Measurements from ENCODE around the gene KANK2.

GRCh38 chr19:11198175-11198534, 810 bp upstream of the KANK2 start:
- TF ChIP-seq TCF12 (IDR thresholded peaks at IDR 0.05) (no peak), POLR2AphosphoS5 (IDR thresholded peaks at IDR 0.05; ENCODE audit: low read depth, low read length) (no peak)
- TF ChIP-seq, protein P1, sequence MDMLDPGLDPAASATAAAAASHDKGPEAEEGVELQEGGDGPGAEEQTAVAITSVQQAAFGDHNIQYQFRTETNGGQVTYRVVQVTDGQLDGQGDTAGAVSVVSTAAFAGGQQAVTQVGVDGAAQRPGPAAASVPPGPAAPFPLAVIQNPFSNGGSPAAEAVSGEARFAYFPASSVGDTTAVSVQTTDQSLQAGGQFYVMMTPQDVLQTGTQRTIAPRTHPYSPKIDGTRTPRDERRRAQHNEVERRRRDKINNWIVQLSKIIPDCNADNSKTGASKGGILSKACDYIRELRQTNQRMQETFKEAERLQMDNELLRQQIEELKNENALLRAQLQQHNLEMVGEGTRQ (IDR thresholded peaks at IDR 0.05; ENCODE audit: borderline replicate concordance, low read depth, low read length) = no peak

Data from SK-N-SH (cell line).